ENCODE results near the gene DNMT3B.

DNMT3B gene

GRCh38 chr20:32828029-32828680 lies 66.0 kb downstream of the DNMT3B start:
- no peak for DNase-seq

GRCh38 chr20:32829311-32830005 lies 67.3 kb downstream of the DNMT3B start:
- no peak for DNase-seq

DNA sequence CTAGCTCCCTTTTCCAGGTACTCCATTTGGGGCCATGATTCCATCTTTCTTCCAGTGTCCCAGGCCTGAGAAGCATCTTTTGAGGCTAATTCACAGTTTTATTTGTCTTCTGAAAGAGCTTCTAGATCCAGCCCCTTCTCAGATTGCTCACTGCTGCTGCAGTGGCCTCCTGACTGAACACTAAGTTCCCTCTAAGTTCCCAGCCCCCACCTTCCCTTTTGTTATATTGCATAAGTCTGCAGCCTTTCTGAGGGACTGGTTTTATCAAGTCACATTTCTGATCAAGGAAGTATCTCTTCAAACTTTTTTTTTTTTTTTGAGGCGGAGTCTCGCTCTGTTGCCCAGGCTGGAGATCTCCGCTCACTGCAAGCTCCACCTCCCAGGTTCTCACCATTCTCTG lies 68.3 kb downstream of the DNMT3B start:
- DNase-seq, result peak; percentile 96

- DNase-seq, result no peak
Observed at GRCh38 chr20:32831982-32832381, 69.8 kb downstream of the DNMT3B start.

DNA sequence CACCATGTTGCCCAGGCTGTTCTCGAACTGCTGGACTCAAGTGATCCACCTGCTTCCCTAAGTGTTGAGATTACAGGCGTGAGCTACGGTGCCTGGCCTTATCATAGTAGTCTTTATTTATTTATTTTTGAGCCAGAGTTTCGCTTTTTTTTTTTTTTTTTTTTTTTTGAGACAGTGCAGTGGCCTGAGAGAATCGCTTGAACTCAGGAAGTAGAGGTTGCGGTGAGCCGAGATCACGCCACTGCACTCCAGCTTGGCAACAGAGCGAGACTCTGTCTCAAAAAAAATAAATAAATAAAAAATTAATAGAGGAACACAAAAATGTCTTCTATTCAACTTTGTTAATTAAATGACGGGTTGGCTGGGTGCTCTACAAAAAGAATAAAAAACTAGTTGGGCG lies 70.5 kb downstream of the DNMT3B start:
- DNase-seq, result no peak

- DNase-seq, result no peak
Observed at GRCh38 chr20:32834972-32835371, 72.8 kb downstream of the DNMT3B start.

DNA sequence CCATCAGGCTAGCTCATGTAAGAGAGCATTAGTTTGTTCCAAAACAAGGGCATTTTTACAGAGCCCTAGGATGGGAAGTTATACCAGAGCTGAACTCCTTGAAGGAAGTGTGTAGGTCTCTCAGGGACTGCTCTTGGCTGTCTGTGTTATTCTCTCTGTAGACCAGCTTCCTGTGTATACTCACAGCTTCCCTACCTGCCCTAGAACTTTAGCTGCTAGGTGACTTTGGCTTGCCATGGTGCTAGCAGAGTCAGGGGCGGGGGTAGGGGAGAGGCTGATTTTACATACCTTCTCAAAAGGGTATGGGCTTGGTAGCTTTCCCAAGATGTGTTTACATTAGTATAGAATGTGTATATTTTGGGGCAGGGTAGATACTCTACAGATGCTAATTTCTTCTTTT lies 75.0 kb downstream of the DNMT3B start:
- no peak for DNase-seq

DNA sequence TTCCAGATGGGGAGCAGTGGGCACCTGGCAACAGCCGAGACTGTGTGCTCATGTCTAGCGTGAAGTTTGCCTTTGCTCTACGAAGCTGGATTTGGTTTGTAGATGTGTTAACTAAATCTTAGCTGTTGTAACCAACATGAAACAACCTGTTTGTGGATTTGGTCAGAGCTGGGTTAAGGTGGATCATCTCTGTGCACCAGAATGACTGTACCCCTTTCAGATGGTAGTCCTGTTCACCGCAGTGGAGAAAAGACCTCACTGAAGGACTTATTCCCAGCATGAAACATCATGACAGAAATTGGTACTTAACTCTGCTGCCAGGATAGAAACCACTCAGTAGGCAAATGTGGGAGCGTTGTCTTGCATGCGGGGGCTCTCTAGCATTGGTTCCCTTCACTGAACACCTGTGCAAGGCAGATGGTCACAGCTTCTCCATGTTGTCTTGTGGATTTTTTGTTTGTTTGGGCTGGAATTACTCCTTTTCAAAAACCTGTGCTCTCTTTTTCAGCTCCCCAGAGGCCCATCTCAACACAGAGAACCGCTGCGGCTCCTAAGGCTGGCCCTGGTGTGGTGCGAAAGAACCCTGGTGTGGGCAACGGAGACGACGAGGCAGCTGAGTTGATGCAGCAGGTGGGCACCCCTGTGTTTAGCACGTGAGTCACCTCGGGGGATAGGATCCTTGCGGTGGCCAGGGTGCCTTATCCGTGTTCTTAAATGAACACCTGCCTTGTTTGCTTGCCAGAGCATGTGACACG lies 77.2 kb downstream of the DNMT3B start:
- DNase-seq, result no peak

- no peak for DNase-seq
Observed at GRCh38 chr20:32839982-32840285, 77.7 kb downstream of the DNMT3B start.

GRCh38 chr20:32841174-32841573 lies 79.0 kb downstream of the DNMT3B start:
- peak; percentile 23 for DNase-seq

DNA sequence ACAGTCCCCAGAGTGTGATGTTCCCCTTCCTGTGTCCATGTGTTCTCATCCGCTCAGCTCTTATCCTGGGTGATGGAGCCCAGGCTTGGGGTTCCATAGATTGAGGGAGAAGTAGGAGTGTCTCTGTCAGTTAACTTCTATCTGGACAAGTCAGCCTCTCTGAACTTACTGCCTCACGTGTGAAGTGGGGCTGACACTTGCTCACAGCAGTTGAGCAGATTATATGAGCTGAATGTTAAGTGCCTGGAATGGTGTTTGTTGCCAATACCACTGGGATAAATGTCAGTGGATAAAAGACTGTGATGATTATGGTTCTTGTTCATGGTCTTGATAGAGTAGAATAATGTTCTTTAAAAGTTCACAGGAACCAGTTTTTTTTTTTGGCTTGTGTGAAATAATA lies 79.4 kb downstream of the DNMT3B start:
- no peak for DNase-seq

GRCh38 chr20:32842688-32843524 lies 80.7 kb downstream of the DNMT3B start:
- DNase-seq, result no peak

DNA sequence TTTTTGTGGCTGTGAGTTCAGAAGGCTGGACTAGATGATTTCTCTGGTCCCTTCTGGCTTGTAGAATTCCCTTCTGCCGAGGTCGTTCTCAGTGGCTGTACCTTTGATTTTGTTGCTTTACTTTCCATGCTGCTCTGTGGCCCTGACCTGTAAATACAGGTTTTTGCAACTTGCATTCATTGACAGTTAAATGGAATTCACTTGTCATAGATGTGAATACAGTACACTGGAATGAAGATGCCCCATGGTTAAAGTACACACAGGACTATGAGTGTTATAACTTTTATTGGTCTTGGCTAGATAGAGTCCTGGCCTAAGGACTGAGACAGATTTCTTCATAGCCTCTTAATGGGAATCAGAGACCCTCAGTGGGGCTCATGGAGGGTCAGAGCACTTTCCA lies 83.6 kb downstream of the DNMT3B start:
- DNase-seq, result no peak

DNA sequence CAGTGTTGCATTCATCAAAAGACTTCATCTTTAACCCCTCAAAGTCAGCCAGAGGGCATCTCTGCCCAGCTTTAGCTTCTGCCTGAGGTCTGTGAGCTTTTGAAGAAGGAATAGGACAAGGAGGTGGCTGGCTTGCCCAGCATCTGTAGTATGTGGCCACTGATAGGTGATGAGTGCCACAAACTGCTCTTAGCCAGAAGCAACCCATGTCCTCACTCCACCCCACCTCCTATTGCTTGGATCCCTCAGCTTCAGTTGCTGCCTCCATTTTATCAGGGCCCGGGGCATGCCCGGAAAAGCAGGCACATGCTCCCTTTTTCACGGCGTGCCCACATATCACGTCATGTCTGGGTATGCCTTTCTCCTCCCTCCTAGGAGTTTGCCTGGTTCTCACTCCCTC lies 84.7 kb downstream of the DNMT3B start:
- no peak for DNase-seq

- DNase-seq, result no peak
Observed at GRCh38 chr20:32847964-32848363, 85.8 kb downstream of the DNMT3B start.

GRCh38 chr20:32848846-32849245 lies 86.7 kb downstream of the DNMT3B start:
- no peak for DNase-seq

DNA sequence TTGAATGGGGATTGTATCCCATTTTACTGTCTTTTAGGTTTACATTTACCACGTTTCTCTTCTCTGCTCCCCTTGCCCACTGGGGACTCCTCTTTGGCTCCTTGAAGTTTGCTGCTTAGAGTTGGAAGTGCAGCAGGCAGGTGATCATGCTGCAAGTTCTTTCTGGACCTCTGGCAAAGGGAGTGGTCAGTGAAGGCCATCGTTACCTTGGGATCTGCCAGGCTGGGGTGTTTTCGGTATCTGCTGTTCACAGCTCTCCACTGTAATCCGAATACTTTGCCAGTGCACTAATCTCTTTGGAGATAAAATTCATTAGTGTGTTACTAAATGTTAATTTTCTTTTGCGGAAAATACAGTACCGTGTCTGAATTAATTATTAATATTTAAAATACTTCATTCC lies 87.4 kb downstream of the DNMT3B start:
- DNase-seq, result no peak

DNA sequence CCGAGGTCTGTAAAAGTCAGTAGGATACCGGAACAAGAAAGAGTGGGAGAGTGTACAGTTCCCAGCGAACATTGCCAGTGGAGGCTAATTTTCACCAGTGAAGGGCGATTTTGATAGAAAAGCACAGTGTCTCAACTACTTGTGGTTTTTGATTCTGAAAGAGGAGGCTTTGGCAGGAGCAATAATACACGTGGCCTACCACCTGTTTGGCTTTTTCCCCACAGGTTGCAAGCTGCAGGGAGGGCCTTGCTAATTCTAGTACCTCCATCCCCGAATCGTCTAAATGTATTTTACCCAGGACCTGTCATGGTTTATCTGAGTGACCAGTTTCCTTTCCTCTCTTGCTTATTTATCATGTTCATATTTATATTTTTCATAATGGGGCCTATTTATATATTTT lies 93.2 kb downstream of the DNMT3B start:
- no peak for DNase-seq

DNA sequence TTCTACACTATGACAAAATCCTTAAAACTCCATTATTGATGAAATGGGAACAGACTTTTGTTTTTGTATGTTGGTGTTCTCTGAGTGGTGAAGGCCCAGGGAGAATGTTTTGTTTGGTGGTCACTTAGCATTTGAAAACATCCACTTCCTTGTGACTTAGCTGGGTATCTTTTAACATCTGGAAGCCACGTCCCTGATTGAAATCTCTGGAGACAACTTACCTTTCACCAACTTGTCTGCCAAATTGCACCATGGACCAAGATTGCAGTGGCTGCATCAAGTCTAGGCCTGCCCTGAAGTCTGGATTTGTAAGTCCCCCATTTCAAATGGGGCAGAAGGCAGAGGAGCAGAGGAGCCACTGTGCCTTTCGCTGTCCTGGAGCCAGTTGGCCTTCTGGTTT lies 96.0 kb downstream of the DNMT3B start:
- DNase-seq, result no peak

Measured in MV-4-11 (cell line).